H9 (cell line): ENCODE data around the gene ROPN1L. TPM values are rescaled to one million over a fixed set of nuclear protein-coding genes. Genes with fewer than 3 reads are reported as not detected.

ENCODE experiments used
- DNase-seq: peaks from one replicate; pipeline ENCODE4 v3.0.0-alpha.2; 2017
- H2AFZ ChIP-seq: one replicate; pipeline ENCODE4 v1.6.1; 2013; ENCODE audit warnings: mild to moderate bottlenecking, low read length, control low read depth, moderate library complexity
- H2AK5ac ChIP-seq: 2 replicates; pipeline ENCODE4 v1.6.1; 2013; ENCODE audit warnings: low read length, control low read depth, mixed read lengths; ENCODE audit not compliant: insufficient read length
- H2BK120ac ChIP-seq: one replicate; pipeline ENCODE4 v1.6.1; 2013; ENCODE audit warnings: low read depth, mild to moderate bottlenecking, low read length, control low read depth, inconsistent platforms; ENCODE audit not compliant: poor library complexity, severe bottlenecking
- H2BK12ac ChIP-seq: 2 replicates; pipeline ENCODE4 v1.6.1; 2013; ENCODE audit warnings: low read length, control low read depth, mixed read lengths, low read depth; ENCODE audit not compliant: insufficient read length
- H2BK15ac ChIP-seq: 2 replicates; pipeline ENCODE4 v1.6.1; 2013; ENCODE audit warnings: low read depth, low read length, control low read depth
- H2BK20ac ChIP-seq: one replicate; pipeline ENCODE4 v1.6.1; 2013; ENCODE audit warnings: low read depth, mild to moderate bottlenecking, low read length, control low read depth, inconsistent platforms; ENCODE audit not compliant: poor library complexity, severe bottlenecking
- H2BK5ac ChIP-seq: 2 replicates; pipeline ENCODE4 v1.6.1; 2013; ENCODE audit warnings: low read length, control low read depth, mixed read lengths; ENCODE audit not compliant: insufficient read length
- H3K14ac ChIP-seq: 2 replicates; pipeline ENCODE4 v1.6.1; 2013; ENCODE audit warnings: low read length, control low read depth; ENCODE audit not compliant: insufficient read depth
- H3K18ac ChIP-seq: 2 replicates; pipeline ENCODE4 v1.6.1; 2013; ENCODE audit warnings: low read depth, mild to moderate bottlenecking, mixed read lengths, low read length, control low read depth; ENCODE audit not compliant: insufficient read length
- H3K23ac ChIP-seq: 2 replicates; pipeline ENCODE4 v1.6.1; 2013; ENCODE audit warnings: low read length, control low read depth, mixed read lengths, low read depth; ENCODE audit not compliant: insufficient read length
- H3K23me2 ChIP-seq: 2 replicates; pipeline ENCODE4 v1.6.1; 2013; ENCODE audit warnings: low read depth, mild to moderate bottlenecking, mixed read lengths, low read length, control low read depth; ENCODE audit not compliant: insufficient read length, poor library complexity, severe bottlenecking
- H3K27ac ChIP-seq: 2 replicates; pipeline ENCODE4 v1.5.1; 2013; ENCODE audit warnings: low read length, control low read depth, mixed read lengths, low read depth; ENCODE audit not compliant: insufficient read length
- H3K27me3 ChIP-seq: 2 replicates; pipeline ENCODE4 v1.6.1; 2013; ENCODE audit warnings: low read length, control low read depth, inconsistent platforms; ENCODE audit not compliant: insufficient read depth
- H3K4ac ChIP-seq: 2 replicates; pipeline ENCODE4 v1.6.1; 2013; ENCODE audit warnings: low read depth, mild to moderate bottlenecking, control low read depth, inconsistent platforms, low read length, moderate library complexity
- H3K4me1 ChIP-seq: 2 replicates; pipeline ENCODE4 v1.6.1; 2013; ENCODE audit warnings: low read length, control low read depth, inconsistent platforms; ENCODE audit not compliant: insufficient read depth
- H3K4me2 ChIP-seq: 2 replicates; pipeline ENCODE4 v1.6.1; 2013; ENCODE audit warnings: low read length, control low read depth, mixed read lengths; ENCODE audit not compliant: insufficient read length, insufficient read depth
- H3K56ac ChIP-seq: 2 replicates; pipeline ENCODE4 v1.6.1; 2013; ENCODE audit warnings: low read depth, mild to moderate bottlenecking, mixed read lengths, low read length, control low read depth; ENCODE audit not compliant: insufficient read length
- H3K79me1 ChIP-seq: 2 replicates; pipeline ENCODE4 v1.6.1; 2013; ENCODE audit warnings: low read depth, mild to moderate bottlenecking, moderate library complexity, low read length, control low read depth, inconsistent platforms; ENCODE audit not compliant: insufficient read depth, poor library complexity, severe bottlenecking
- H3K79me2 ChIP-seq: 2 replicates; pipeline ENCODE4 v1.6.1; 2013; ENCODE audit warnings: low read length, control low read depth, inconsistent platforms; ENCODE audit not compliant: insufficient read depth
- H3K9ac ChIP-seq: 2 replicates; pipeline ENCODE4 v1.6.1; 2013; ENCODE audit warnings: low read length, control low read depth, mixed read lengths; ENCODE audit not compliant: insufficient read length; ENCODE audit errors: extremely low read depth
- H3K9me3 ChIP-seq: one replicate; pipeline ENCODE4 v1.6.1; 2013; ENCODE audit warnings: low read depth, low read length, inconsistent platforms; ENCODE audit not compliant: control insufficient read depth
- H3T11ph ChIP-seq: one replicate; pipeline ENCODE4 v1.6.1; 2013; ENCODE audit warnings: mild to moderate bottlenecking, low read length, control low read depth, inconsistent platforms
- H4K20me1 ChIP-seq: one replicate; pipeline ENCODE4 v1.6.1; 2013; ENCODE audit not compliant: control insufficient read depth, insufficient read length, insufficient read depth
- H4K5ac ChIP-seq: 2 replicates; pipeline ENCODE4 v1.6.1; 2013; ENCODE audit warnings: low read depth, mild to moderate bottlenecking, mixed read lengths, low read length, control low read depth; ENCODE audit not compliant: insufficient read length
- H4K8ac ChIP-seq: replicated peaks from 2 replicates; pipeline ENCODE4 v1.6.1; 2013; ENCODE audit warnings: low read length, control low read depth, mixed read lengths, low read depth; ENCODE audit not compliant: insufficient read length
- H4K91ac ChIP-seq: 2 replicates; pipeline ENCODE4 v1.6.1; 2013; ENCODE audit warnings: low read depth, mild to moderate bottlenecking, moderate library complexity, mixed read lengths, low read length, control low read depth; ENCODE audit not compliant: insufficient read length
- H3K27ac Mint-ChIP-seq, 3 experiments: 2 replicates in 2 of 3; 3 replicates in 1 of 3; pipeline ENCODE4 v1.8.0; 2020 to 2021; ENCODE audit warnings: mixed read lengths in 3 of 3, mild to moderate bottlenecking in 1 of 3, moderate library complexity in 1 of 3
- H3K27me3 Mint-ChIP-seq: 2 replicates; pipeline ENCODE4 v1.8.0; 2021; ENCODE audit warnings: low read depth, mild to moderate bottlenecking, moderate library complexity, mixed read lengths
- H3K36me3 Mint-ChIP-seq, 3 experiments: 2 replicates in 2 of 3; 3 replicates in 1 of 3; pipeline ENCODE4 v1.8.0; 2020 to 2021; ENCODE audit warnings: low read depth in 3 of 3, mixed read lengths in 3 of 3; ENCODE audit not compliant: insufficient read depth in 1 of 3
- H3K4me1 Mint-ChIP-seq, 2 experiments: 2 replicates each; pipeline ENCODE4 v1.8.0; 2020; ENCODE audit warnings: mixed read lengths in 2 of 2
- H3K4me3 Mint-ChIP-seq, 2 experiments: 2 replicates in 1 of 2; 3 replicates in 1 of 2; pipeline ENCODE4 v1.8.0; 2020 to 2021; ENCODE audit warnings: mild to moderate bottlenecking in 2 of 2, mixed read lengths in 2 of 2, moderate library complexity in 1 of 2
- H3K9me3 Mint-ChIP-seq, 2 experiments: 2 replicates in 1 of 2; 3 replicates in 1 of 2; pipeline ENCODE4 v1.8.0; 2020; ENCODE audit warnings: mild to moderate bottlenecking in 2 of 2, mixed read lengths in 2 of 2, moderate library complexity in 1 of 2
- CTCF ChIP-seq: fragments of 200-600 bp; sonication (generic); conservative IDR thresholded peaks from 3 replicates; pipeline ENCODE4 v1.8.0; 2021; ENCODE audit warnings: antibody characterized with exemption, mild to moderate bottlenecking
- WGBS: extraction: QIAGEN DNeasy Blood & Tissue Kit; methylation state at CpG from one replicate; pipeline ENCODE4 v1.1.7; 2013; ENCODE audit warnings: missing lambda C conversion rate, low lambda C conversion rate, mixed read lengths; ENCODE audit not compliant: insufficient read length; ENCODE audit errors: extremely low coverage; 5-methylcytosine and 5-hydroxymethylcytosine counted together
- total RNA-seq: library from RNA; stranded (reverse); gene quantifications from 2 replicates; pipeline ENCODE4 v1.2.1, GENCODE V29; 2021

The ROPN1L gene
- total RNA-seq, 1 experiment from 2014 or later: 0.37 TPM

- Histone ChIP-seq H3K9me3 (no peaks in the 10 kb centered on the region), H3K18ac (no peak overlapping the region), H3K27ac (no peak overlapping the region), H4K91ac (no peak overlapping the region), H3K4ac (no peak overlapping the region), H4K8ac (no peak overlapping the region), H3K4me1 (no peaks in the 10 kb centered on the region; the same call in 1 of the 2 replicates), H3K79me1 (no peaks in the 10 kb centered on the region), H3K14ac (no peak overlapping the region), H2BK15ac (no peak overlapping the region), H3K23ac (no peak overlapping the region), H2BK120ac (no peak overlapping the region), H4K20me1 (no peaks in the 10 kb centered on the region), H2AFZ (no peak overlapping the region), H2BK12ac (no peak overlapping the region), H3K4me2 (no peak overlapping the region), H3K23me2 (peaks cover 10% of the 10 kb centered on the region), H2AK5ac (no peak overlapping the region), H3K79me2 (no peaks in the 10 kb centered on the region), H4K5ac (no peak overlapping the region), H3T11ph (no peak overlapping the region), H3K56ac (no peak overlapping the region), H2BK20ac (no peak overlapping the region), H2BK5ac (no peak overlapping the region), H3K9ac (no peak overlapping the region), H3K27me3 (no peaks in the 10 kb centered on the region; the same call in 1 of the 2 replicates)
- TF ChIP-seq CTCF: no peak
- Mint-ChIP-seq H3K4me3 (no peak overlapping the region), H3K27me3 (peaks cover 29% of the 10 kb centered on the region), H3K36me3 (peaks cover 4 to 17% (median 15%) of the 10 kb centered on the region in 3 experiments; a peak in 6 of 7 replicates), H3K4me1 (peaks cover 6 to 11% of the 10 kb centered on the region in 2 experiments), H3K27ac (no peak overlapping the region), H3K9me3 (no peaks in the 10 kb centered on the region)
- no CpG with 5 or more reads among the region's 4 CpGs for WGBS
- DNase-seq: no peak
These were observed 3.4 kb upstream of the ROPN1L start for GRCh38 chr5:10438301-10438700.
